Measurements from ENCODE around the gene PTPRE. TPM values are rescaled to one million over a fixed set of nuclear protein-coding genes. Genes with fewer than 3 reads are reported as not detected.

The PTPRE gene
- total RNA-seq, 2 experiments from 2014 or later = 26.8 to 37.3 TPM

- Mint-ChIP-seq H3K27me3 (no peaks in the 10 kb centered on the region), H3K27ac (peak overlapping the region; percentile 75), H3K36me3 (peaks cover 43% of the 10 kb centered on the region), H3K9me3 (no peaks in the 10 kb centered on the region), H3K4me1 (peaks cover 68% of the 10 kb centered on the region), H3K4me3 (no peak overlapping the region)
- no peak for ATAC-seq (ENCODE audit: low read depth)
- POLR2A ChIA-PET = interaction anchor here (2.5 to 5.2 kb wide), 3 partner anchors 13 to 66 kb away, joined by 20 to 125 read pairs (median 26); partner anchors contain the start of gene MKI67
- no peak for DNase-seq
Measured at GRCh38 chr10:128060341-128061250, 153.7 kb downstream of the PTPRE start.

GRCh38 chr10:128061306-128062300, 154.7 kb downstream of the PTPRE start:
- POLR2A ChIA-PET = interaction anchor here (0.6 to 5.2 kb wide), 8 partner anchors 9 to 68 kb away, joined by 3 to 125 read pairs (median 6); partner anchors contain the start of gene MKI67
- no peak for ATAC-seq (ENCODE audit: low read depth)
- DNase-seq = no peak
- Mint-ChIP-seq H3K4me1 (peaks cover 74% of the 10 kb centered on the region), H3K36me3 (peaks cover 46% of the 10 kb centered on the region), H3K27me3 (no peaks in the 10 kb centered on the region), H3K9me3 (no peaks in the 10 kb centered on the region), H3K27ac (peak overlapping the region; percentile 83), H3K4me3 (peak overlapping the region; percentile 71)

- peak overlapping the region; percentile 83 for H3K27ac Mint-ChIP-seq
- H3K4me3 Mint-ChIP-seq = peak overlapping the region; percentile 71
- peaks cover 4% of the 10 kb centered on the region for H3K9me3 Mint-ChIP-seq
- POLR2A ChIA-PET = interaction anchor here (0.6 to 5.2 kb wide), 10 partner anchors 10 to 182 kb away, joined by 3 to 125 read pairs (median 4); partner anchors contain the start of gene MKI67
- peaks cover 53% of the 10 kb centered on the region for H3K36me3 Mint-ChIP-seq
- ATAC-seq (ENCODE audit: low read depth) = peak; percentile 9
- peaks cover 81% of the 10 kb centered on the region for H3K4me1 Mint-ChIP-seq
- no peak for DNase-seq
- H3K27me3 Mint-ChIP-seq = no peaks in the 10 kb centered on the region
Measured at GRCh38 chr10:128062331-128062880, 155.5 kb downstream of the PTPRE start.

- POLR2A ChIA-PET = interaction anchor here (1.0 to 5.2 kb wide), 9 partner anchors 12 to 183 kb away, joined by 3 to 125 read pairs (median 4); partner anchors contain the start of gene MKI67
- H3K27ac Mint-ChIP-seq = peak overlapping the region; percentile 83
- H3K27me3 Mint-ChIP-seq = no peaks in the 10 kb centered on the region
- ATAC-seq (ENCODE audit: low read depth) (peak; percentile 55), DNase-seq (peak; percentile 63)
- peaks cover 50% of the 10 kb centered on the region for H3K36me3 Mint-ChIP-seq
- H3K9me3 Mint-ChIP-seq = peaks cover 5% of the 10 kb centered on the region
- peak overlapping the region; percentile 71 for H3K4me3 Mint-ChIP-seq
- peaks cover 78% of the 10 kb centered on the region for H3K4me1 Mint-ChIP-seq
Measured at GRCh38 chr10:128062881-128063563, 156.1 kb downstream of the PTPRE start.

- ATAC-seq (ENCODE audit: low read depth) = no peak
- H3K4me3 Mint-ChIP-seq = peak overlapping the region; percentile 71
Measured at GRCh38 chr10:128063736-128064107, 156.8 kb downstream of the PTPRE start.

GRCh38 chr10:128064108-128064969, 157.4 kb downstream of the PTPRE start:
- no peaks in the 10 kb centered on the region for H3K27me3 Mint-ChIP-seq
- H3K4me3 Mint-ChIP-seq = peak overlapping the region; percentile 71
- peak overlapping the region; percentile 83 for H3K27ac Mint-ChIP-seq
- POLR2A ChIA-PET = interaction anchor here (1.1 to 5.2 kb wide), 4 partner anchors 16 to 116 kb away, joined by 3 to 125 read pairs (median 21); partner anchors contain the start of gene MKI67
- H3K36me3 Mint-ChIP-seq = peaks cover 45% of the 10 kb centered on the region
- peak; percentile 60 for ATAC-seq (ENCODE audit: low read depth)
- H3K4me1 Mint-ChIP-seq = peaks cover 72% of the 10 kb centered on the region
- DNase-seq = peak; percentile 55
- peaks cover 5% of the 10 kb centered on the region for H3K9me3 Mint-ChIP-seq

More at GRCh38 chr10:128063736-128064107, 156.8 kb downstream of the PTPRE start:
- Mint-ChIP-seq H3K4me1 (peaks cover 74% of the 10 kb centered on the region), H3K9me3 (peaks cover 5% of the 10 kb centered on the region), H3K36me3 (peaks cover 45% of the 10 kb centered on the region), H3K27ac (peak overlapping the region; percentile 83), H3K27me3 (no peaks in the 10 kb centered on the region)
- POLR2A ChIA-PET = interaction anchor here (1.0 to 5.2 kb wide), 6 partner anchors 16 to 184 kb away, joined by 3 to 125 read pairs (median 12); partner anchors contain the start of gene MKI67
- DNase-seq = no peak

GRCh38 chr10:128064970-128065580, 158.2 kb downstream of the PTPRE start:
- DNase-seq = no peak
- no peaks in the 10 kb centered on the region for H3K27me3 Mint-ChIP-seq
- ATAC-seq (ENCODE audit: low read depth) = no peak
- H3K36me3 Mint-ChIP-seq = peaks cover 40% of the 10 kb centered on the region
- H3K9me3 Mint-ChIP-seq = peaks cover 5% of the 10 kb centered on the region
- peaks cover 65% of the 10 kb centered on the region for H3K4me1 Mint-ChIP-seq
- peak overlapping the region; percentile 83 for H3K27ac Mint-ChIP-seq
- H3K4me3 Mint-ChIP-seq = peak overlapping the region; percentile 71
- POLR2A ChIA-PET = interaction anchor here (4.1 to 5.2 kb wide), 3 partner anchors 17 to 61 kb away, joined by 20 to 125 read pairs (median 22); partner anchors contain the start of gene MKI67

- Mint-ChIP-seq H3K4me3 (no peak overlapping the region), H3K9me3 (peaks cover 5% of the 10 kb centered on the region), H3K27ac (peak overlapping the region; percentile 57), H3K4me1 (peaks cover 56% of the 10 kb centered on the region), H3K27me3 (no peaks in the 10 kb centered on the region), H3K36me3 (peaks cover 31% of the 10 kb centered on the region)
- ATAC-seq (ENCODE audit: low read depth) (no peak), DNase-seq (no peak)
- POLR2A ChIA-PET = interaction anchor here (5.2 kb wide), 1 partner anchor 18 kb away, joined by 125 read pairs; no protein-coding TSS in a partner anchor
Measured at GRCh38 chr10:128065881-128066534, 159.1 kb downstream of the PTPRE start.

- POLR2A ChIA-PET = no interaction called here
- Mint-ChIP-seq H3K4me1 (peaks cover 55% of the 10 kb centered on the region), H3K9me3 (peaks cover 5% of the 10 kb centered on the region), H3K4me3 (no peak overlapping the region), H3K36me3 (peaks cover 34% of the 10 kb centered on the region), H3K27me3 (no peaks in the 10 kb centered on the region), H3K27ac (peak overlapping the region; percentile 67)
- DNase-seq = no peak
- ATAC-seq (ENCODE audit: low read depth) = no peak
Measured at GRCh38 chr10:128066870-128067382, 160.0 kb downstream of the PTPRE start.

GRCh38 chr10:128067691-128068397, 160.9 kb downstream of the PTPRE start:
- POLR2A ChIA-PET = no interaction called here
- Mint-ChIP-seq H3K4me1 (peaks cover 48% of the 10 kb centered on the region), H3K36me3 (peaks cover 36% of the 10 kb centered on the region), H3K27me3 (no peaks in the 10 kb centered on the region), H3K4me3 (no peak overlapping the region), H3K27ac (peak overlapping the region; percentile 67), H3K9me3 (peaks cover 5% of the 10 kb centered on the region)
- ATAC-seq (ENCODE audit: low read depth) (no peak), DNase-seq (no peak)
